HepG2 (cell line): ENCODE data around the gene LMAN2. TPM values are rescaled to one million over a fixed set of nuclear protein-coding genes. Genes with fewer than 3 reads are reported as not detected.
A peak's percentile ranks its signal among the peaks of the same experiment; 100 is the strongest.

Source experiments
- GATAD2A ChIP-seq: IDR thresholded peaks from 2 replicates; pipeline ENCODE4 v1.6.1; 2016
- HDAC1 ChIP-seq: sonication (generic); formaldehyde crosslinking; IDR thresholded peaks from 2 replicates; pipeline ENCODE4 v1.5.1; 2020; ENCODE audit warnings: mild to moderate bottlenecking, missing genetic modification reagents
- HOXA5 ChIP-seq: sonication (generic); formaldehyde crosslinking; IDR thresholded peaks from 2 replicates; pipeline ENCODE4 v1.4.0; 2020; ENCODE audit warnings: missing genetic modification reagents
- NFYB ChIP-seq: sonication (generic); formaldehyde crosslinking; IDR thresholded peaks from 2 replicates; pipeline ENCODE4 v1.4.0; 2020; ENCODE audit warnings: missing genetic modification reagents
- NKX3-1 ChIP-seq: sonication (generic); formaldehyde crosslinking; IDR thresholded peaks from 2 replicates; pipeline ENCODE4 v1.5.0; 2020; ENCODE audit warnings: missing genetic modification reagents
- POLR2AphosphoS5 ChIP-seq: IDR thresholded peaks from 2 replicates; pipeline ENCODE4 v1.6.1; 2012; ENCODE audit warnings: low read depth, low read length
- SOX5 ChIP-seq: IDR thresholded peaks from 2 replicates; pipeline ENCODE4 v1.6.1; 2016; ENCODE audit warnings: borderline replicate concordance
- TBL1XR1 ChIP-seq: fragments of 150-350 bp; IDR thresholded peaks from 2 replicates; pipeline ENCODE4 v1.6.1; 2014; ENCODE audit warnings: borderline replicate concordance, low read length; ENCODE audit not compliant: partially characterized antibody
- TSC22D2 ChIP-seq: sonication (generic); formaldehyde crosslinking; IDR thresholded peaks from 2 replicates; pipeline ENCODE4 v1.5.1; 2020; ENCODE audit warnings: missing genetic modification reagents, mild to moderate bottlenecking, borderline replicate concordance
- YEATS2 ChIP-seq: sonication (generic); formaldehyde crosslinking; IDR thresholded peaks from 2 replicates; pipeline ENCODE4 v1.4.0; 2020; ENCODE audit warnings: missing genetic modification reagents, borderline replicate concordance
- ZBTB38 ChIP-seq: sonication (generic); formaldehyde crosslinking; IDR thresholded peaks from 2 replicates; pipeline ENCODE4 v1.5.1; 2020; ENCODE audit warnings: mild to moderate bottlenecking, missing genetic modification reagents
- ZNF180 ChIP-seq: sonication (generic); formaldehyde crosslinking; IDR thresholded peaks from 2 replicates; pipeline ENCODE4 v1.4.0; 2020; ENCODE audit warnings: low read depth, missing genetic modification reagents, borderline replicate concordance
- ZNF263 ChIP-seq: sonication (generic); formaldehyde crosslinking; IDR thresholded peaks from 2 replicates; pipeline ENCODE4 v1.4.0; 2020; ENCODE audit warnings: missing genetic modification reagents
- ZNF3 ChIP-seq: IDR thresholded peaks from 2 replicates; pipeline ENCODE4 v1.7.0; 2017; ENCODE audit warnings: inconsistent platforms
- ZNF441 ChIP-seq: sonication (generic); formaldehyde crosslinking; IDR thresholded peaks from 2 replicates; pipeline ENCODE4 v1.7.0; 2021; ENCODE audit warnings: missing genetic modification reagents, borderline replicate concordance
- ZNF547 ChIP-seq: sonication (generic); formaldehyde crosslinking; IDR thresholded peaks from 2 replicates; pipeline ENCODE4 v1.5.1; 2020; ENCODE audit warnings: mild to moderate bottlenecking, missing genetic modification reagents
- ZNF572 ChIP-seq: sonication (generic); formaldehyde crosslinking; IDR thresholded peaks from 2 replicates; pipeline ENCODE4 v1.5.1; 2020; ENCODE audit warnings: mild to moderate bottlenecking, missing genetic modification reagents
- ZNF713 ChIP-seq: sonication (generic); formaldehyde crosslinking; IDR thresholded peaks from 2 replicates; pipeline ENCODE4 v1.4.0; 2020; ENCODE audit warnings: mild to moderate bottlenecking, missing genetic modification reagents
- ZNF879 ChIP-seq: sonication (generic); formaldehyde crosslinking; IDR thresholded peaks from 2 replicates; pipeline ENCODE4 v1.8.1; 2023; ENCODE audit warnings: missing genetic modification reagents
- ZNF891 ChIP-seq: sonication (generic); formaldehyde crosslinking; IDR thresholded peaks from 2 replicates; pipeline ENCODE4 v1.5.0; 2020; ENCODE audit warnings: mild to moderate bottlenecking, missing genetic modification reagents
- polyA plus RNA-seq, 8 experiments: library from polyadenylated mRNA; depleted of rRNA in 3 of 8; stranded (reverse) in 7 of 8; unstranded in 1 of 8; fragments of >200 nt; fragmentation: Illumina TruSeq in 4 of 8; extraction: Trizol in 4 of 8; gene quantifications; 2 replicates each; pipeline versions ENCODE4 v1.2.1 to v1.2.3, GENCODE V29; 2011 to 2016; ENCODE audit warnings: low read depth in 4 of 8, missing spikeins in 1 of 8, mixed read lengths in 1 of 8; ENCODE audit not compliant: insufficient read depth in 1 of 8
- total RNA-seq, 5 experiments: library from RNA; depleted of rRNA; stranded (reverse); fragments of >200 nt; fragmentation: Illumina TruSeq; extraction: Trizol; gene quantifications; 2 replicates each; pipeline ENCODE4 v1.2.3, GENCODE V29; 2016; ENCODE audit warnings: low read depth in 1 of 5
- TF ChIP-seq, protein P1 (sequence below), 2 experiments: sonication (generic) in 1 of 2; formaldehyde crosslinking in 1 of 2; IDR thresholded peaks; 2 replicates each; pipeline versions ENCODE4 v1.5.1 to v1.6.1; 2011 to 2020; ENCODE audit warnings: borderline replicate concordance in 1 of 2, low read depth in 1 of 2, low read length in 1 of 2, mild to moderate bottlenecking in 1 of 2, missing genetic modification reagents in 1 of 2, moderate library complexity in 1 of 2
- TF ChIP-seq, protein P2 (sequence below): sonication (generic); formaldehyde crosslinking; IDR thresholded peaks from 2 replicates; pipeline ENCODE4 v1.4.0; 2020; ENCODE audit warnings: mild to moderate bottlenecking, missing genetic modification reagents
- TF ChIP-seq, protein P3 (sequence below), 2 experiments: sonication (generic) in 1 of 2; formaldehyde crosslinking in 1 of 2; IDR thresholded peaks; 2 replicates each; pipeline versions ENCODE4 v1.4.0 to v1.6.1; 2016 to 2020; ENCODE audit warnings: borderline replicate concordance in 1 of 2, low read depth in 1 of 2, mild to moderate bottlenecking in 1 of 2, missing genetic modification reagents in 1 of 2

The LMAN2 gene
- total and polyA plus RNA-seq, 2 of the 13 experiments (the other 11 are each of a cell fraction or from before 2014, with no cell fraction given) = 191 to 197 TPM

DNA sequence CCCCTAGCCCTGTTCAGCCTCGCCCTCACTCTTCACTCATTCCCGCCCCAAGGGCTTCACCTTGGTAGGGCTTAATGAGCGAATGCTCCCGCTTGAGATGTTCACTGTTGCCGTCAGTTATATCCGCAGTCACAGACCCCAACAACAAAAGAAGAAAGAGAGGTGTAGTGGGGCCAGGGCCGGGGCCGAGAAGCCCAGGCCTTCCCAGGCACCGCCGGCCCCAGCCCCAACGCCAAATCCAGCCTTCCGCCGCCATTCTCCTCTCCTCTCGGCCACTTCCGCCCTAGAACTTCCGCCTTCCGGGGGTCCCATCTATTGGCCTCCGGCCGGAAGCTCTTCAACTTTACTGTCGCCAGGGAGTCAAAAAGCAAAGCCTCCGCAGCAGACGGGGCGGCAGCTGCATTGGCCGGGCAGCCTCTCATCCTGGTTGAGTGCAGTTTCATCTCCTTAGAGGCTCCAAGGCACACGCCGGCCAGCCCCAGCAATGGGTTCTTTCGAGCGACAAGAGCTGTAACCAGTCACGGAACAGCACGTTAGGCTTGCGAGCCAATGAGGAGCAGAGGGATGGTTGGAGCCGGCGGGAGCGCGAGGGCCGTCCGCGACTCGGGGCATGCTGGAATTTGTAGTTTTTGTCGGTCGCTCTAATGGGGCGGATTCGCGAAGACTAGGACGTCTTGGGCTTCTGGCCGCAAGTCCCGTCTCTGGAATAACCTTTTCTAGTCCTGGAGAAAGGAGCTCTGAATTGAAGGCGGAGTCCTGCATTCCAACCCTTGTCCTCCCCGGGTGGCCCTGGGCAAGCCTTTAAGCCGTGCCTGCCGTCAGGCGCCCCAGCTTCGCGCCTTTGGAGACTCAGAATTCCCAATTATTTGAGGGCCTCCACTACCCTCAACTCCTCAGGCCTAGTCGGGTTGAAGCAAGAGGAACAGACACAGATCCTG is at the start of gene LMAN2 (continued):
- TF ChIP-seq, protein P1, sequence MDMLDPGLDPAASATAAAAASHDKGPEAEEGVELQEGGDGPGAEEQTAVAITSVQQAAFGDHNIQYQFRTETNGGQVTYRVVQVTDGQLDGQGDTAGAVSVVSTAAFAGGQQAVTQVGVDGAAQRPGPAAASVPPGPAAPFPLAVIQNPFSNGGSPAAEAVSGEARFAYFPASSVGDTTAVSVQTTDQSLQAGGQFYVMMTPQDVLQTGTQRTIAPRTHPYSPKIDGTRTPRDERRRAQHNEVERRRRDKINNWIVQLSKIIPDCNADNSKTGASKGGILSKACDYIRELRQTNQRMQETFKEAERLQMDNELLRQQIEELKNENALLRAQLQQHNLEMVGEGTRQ (IDR thresholded peaks at IDR 0.05; ENCODE audit: low read depth, low read length) = no peak
- TF ChIP-seq, protein P1 (CRISPR knock-in tag; IDR thresholded peaks at IDR 0.05; ENCODE audit: borderline replicate concordance) = no peak
- TF ChIP-seq, protein P2, sequence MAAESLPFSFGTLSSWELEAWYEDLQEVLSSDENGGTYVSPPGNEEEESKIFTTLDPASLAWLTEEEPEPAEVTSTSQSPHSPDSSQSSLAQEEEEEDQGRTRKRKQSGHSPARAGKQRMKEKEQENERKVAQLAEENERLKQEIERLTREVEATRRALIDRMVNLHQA (CRISPR knock-in tag) = no peak
- peak; percentile 69; the same call in 1 of the 2 replicates for TF ChIP-seq YEATS2 (CRISPR knock-in tag)
- no peak for TF ChIP-seq ZNF713 (CRISPR knock-in tag)
- TF ChIP-seq TBL1XR1 = peak; percentile 64
- peak; percentile 36; the same call in 1 of the 2 replicates for TF ChIP-seq ZNF263 (CRISPR knock-in tag)
- peak; percentile 20; the same call in 1 of the 2 replicates for TF ChIP-seq SOX5 (CRISPR knock-in tag)
- TF ChIP-seq ZNF3 (CRISPR knock-in tag) = 0 out of 2 replicates have a peak, but pooled peaks have one; percentile 22
- peak; percentile 23; the same call in 1 of the 2 replicates for TF ChIP-seq GATAD2A (CRISPR knock-in tag)
- TF ChIP-seq ZNF891 = peak; percentile 65; the same call in 1 of the 2 replicates
- peak; percentile 77 for TF ChIP-seq HOXA5
- peak; percentile 27; the same call in 1 of the 2 replicates for TF ChIP-seq ZNF879 (CRISPR knock-in tag)
- TF ChIP-seq, protein P3, sequence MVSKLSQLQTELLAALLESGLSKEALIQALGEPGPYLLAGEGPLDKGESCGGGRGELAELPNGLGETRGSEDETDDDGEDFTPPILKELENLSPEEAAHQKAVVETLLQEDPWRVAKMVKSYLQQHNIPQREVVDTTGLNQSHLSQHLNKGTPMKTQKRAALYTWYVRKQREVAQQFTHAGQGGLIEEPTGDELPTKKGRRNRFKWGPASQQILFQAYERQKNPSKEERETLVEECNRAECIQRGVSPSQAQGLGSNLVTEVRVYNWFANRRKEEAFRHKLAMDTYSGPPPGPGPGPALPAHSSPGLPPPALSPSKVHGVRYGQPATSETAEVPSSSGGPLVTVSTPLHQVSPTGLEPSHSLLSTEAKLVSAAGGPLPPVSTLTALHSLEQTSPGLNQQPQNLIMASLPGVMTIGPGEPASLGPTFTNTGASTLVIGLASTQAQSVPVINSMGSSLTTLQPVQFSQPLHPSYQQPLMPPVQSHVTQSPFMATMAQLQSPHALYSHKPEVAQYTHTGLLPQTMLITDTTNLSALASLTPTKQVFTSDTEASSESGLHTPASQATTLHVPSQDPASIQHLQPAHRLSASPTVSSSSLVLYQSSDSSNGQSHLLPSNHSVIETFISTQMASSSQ (IDR thresholded peaks at IDR 0.05; ENCODE audit: low read depth) = no peak
- TF ChIP-seq, protein P3 (CRISPR knock-in tag; IDR thresholded peaks at IDR 0.05; ENCODE audit: borderline replicate concordance) = peak; percentile 53; the same call in 1 of the 2 replicates
- 0 out of 2 replicates have a peak, but pooled peaks have one; percentile 59 for TF ChIP-seq TSC22D2 (CRISPR knock-in tag)
- peak; percentile 98 for TF ChIP-seq HDAC1 (CRISPR knock-in tag)
- TF ChIP-seq ZBTB38 = peak; percentile 97
- TF ChIP-seq ZNF441 (CRISPR knock-in tag) = 0 out of 2 replicates have a peak, but pooled peaks have one; percentile 61
- peak; percentile 69; the same call in 1 of the 2 replicates for TF ChIP-seq POLR2AphosphoS5
- peak; percentile 61; the same call in 1 of the 2 replicates for TF ChIP-seq ZNF547 (CRISPR knock-in tag)
- peak; percentile 88; the same call in 1 of the 2 replicates for TF ChIP-seq ZNF572
- TF ChIP-seq NFYB (CRISPR knock-in tag) = peak; percentile 100
- peak; percentile 44; the same call in 1 of the 2 replicates for TF ChIP-seq NKX3-1 (CRISPR knock-in tag)
- no peak for TF ChIP-seq ZNF180
